Activated CD4-positive, alpha-beta T cell treated with anti-CD3 and anti-CD28 coated beads for 36 hours (primary cell): ENCODE data around the gene HIPK4. TPM values are rescaled to one million over a fixed set of nuclear protein-coding genes. Genes with fewer than 3 reads are reported as not detected.
"Not testable (repeated sequence)": the region's sequence is repeated elsewhere in the genome, so short reads cannot be mapped to it uniquely, and the experiment has no call there.

Source experiments
- ATAC-seq: fragments of 200-7000 bp; cut with Tn5 transposase; one replicate; pipeline ENCODE4 v1.10.0; 2021; ENCODE audit warnings: mild to moderate bottlenecking, moderate library complexity
- CTCF ChIA-PET: fragments of 350-600 bp; sonication (Branson Sonifier 250); formaldehyde crosslinking; loops from one replicate; lab custom pipeline; 2021; ENCODE audit warnings: antibody characterized with exemption; lab: Charles Lee
- POLR2A ChIA-PET: fragments of 350-600 bp; sonication (Branson Sonifier 250); formaldehyde crosslinking; loops from one replicate; lab custom pipeline; 2021; ENCODE audit warnings: antibody characterized with exemption, inconsistent platforms; lab: Charles Lee
- DNase-seq: peaks from one replicate; pipeline ENCODE4 v3.0.0-alpha.2; 2020
- H3K27ac Mint-ChIP-seq: one replicate; pipeline ENCODE4 v1.8.0; 2021; ENCODE audit warnings: mixed read lengths
- H3K27me3 Mint-ChIP-seq: one replicate; pipeline ENCODE4 v1.8.0; 2021; ENCODE audit warnings: mixed read lengths
- H3K36me3 Mint-ChIP-seq: one replicate; pipeline ENCODE4 v1.8.0; 2021; ENCODE audit warnings: low read depth, mixed read lengths
- H3K4me1 Mint-ChIP-seq: one replicate; pipeline ENCODE4 v1.8.0; 2021; ENCODE audit warnings: mixed read lengths
- H3K4me3 Mint-ChIP-seq: one replicate; pipeline ENCODE4 v1.8.0; 2021; ENCODE audit warnings: mild to moderate bottlenecking, moderate library complexity, mixed read lengths
- H3K9me3 Mint-ChIP-seq: one replicate; pipeline ENCODE4 v1.8.0; 2021; ENCODE audit warnings: low read depth, mixed read lengths
- intact Hi-C, 2 experiments: fragments of 100-400 bp; cut with DNase I in 1 of 2; cut with micrococcal nuclease in 1 of 2; formaldehyde crosslinking; loops; one replicate each; pipeline versions ENCODE4 v1.14.2 to v1.15.1; 2022 to 2024; cut with DNase I, micrococcal nuclease
- total RNA-seq, 2 experiments: library from RNA; stranded (reverse); gene quantifications; one replicate each; pipeline ENCODE4 v1.2.3, GENCODE V29; 2021

Gene HIPK4
- total RNA-seq, 2 experiments from 2014 or later: 0.09 TPM; not detected in 1

DNA sequence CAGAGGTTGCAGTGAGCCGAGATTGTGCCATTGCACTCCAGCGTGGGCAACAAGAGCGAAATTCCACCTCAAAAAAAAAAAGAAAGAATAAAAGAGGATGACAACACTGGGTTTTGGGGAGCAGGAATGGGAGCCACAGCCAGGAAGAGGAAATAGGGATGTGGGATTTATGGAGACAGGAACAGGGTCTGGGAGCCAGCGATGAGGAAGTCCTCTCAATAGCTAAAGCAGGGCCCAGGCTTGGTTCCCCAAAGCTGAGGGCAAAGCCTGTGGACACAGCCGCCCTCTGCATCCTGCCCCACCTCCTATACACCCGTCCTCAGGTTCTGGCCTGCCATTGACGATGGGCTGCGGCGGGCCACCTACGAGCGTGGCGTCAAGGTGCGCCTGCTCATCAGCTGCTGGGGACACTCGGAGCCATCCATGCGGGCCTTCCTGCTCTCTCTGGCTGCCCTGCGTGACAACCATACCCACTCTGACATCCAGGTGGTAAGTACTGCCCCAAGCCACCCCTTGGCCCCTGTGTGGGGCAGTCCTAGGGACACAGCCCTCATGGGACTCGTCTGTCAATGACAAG, 13.6 kb downstream of the HIPK4 start:
- intact Hi-C loops: no loop called here
- CTCF ChIA-PET: no interaction called here
- Mint-ChIP-seq H3K4me3 (no peak overlapping the region), H3K9me3 (no peaks in the 10 kb centered on the region), H3K27ac (no peak overlapping the region), H3K4me1 (peaks cover 2% of the 10 kb centered on the region), H3K27me3 (no peaks in the 10 kb centered on the region), H3K36me3 (peaks cover 2% of the 10 kb centered on the region)
- POLR2A ChIA-PET: no interaction called here
- DNase-seq: no peak
- no peak for ATAC-seq

DNA sequence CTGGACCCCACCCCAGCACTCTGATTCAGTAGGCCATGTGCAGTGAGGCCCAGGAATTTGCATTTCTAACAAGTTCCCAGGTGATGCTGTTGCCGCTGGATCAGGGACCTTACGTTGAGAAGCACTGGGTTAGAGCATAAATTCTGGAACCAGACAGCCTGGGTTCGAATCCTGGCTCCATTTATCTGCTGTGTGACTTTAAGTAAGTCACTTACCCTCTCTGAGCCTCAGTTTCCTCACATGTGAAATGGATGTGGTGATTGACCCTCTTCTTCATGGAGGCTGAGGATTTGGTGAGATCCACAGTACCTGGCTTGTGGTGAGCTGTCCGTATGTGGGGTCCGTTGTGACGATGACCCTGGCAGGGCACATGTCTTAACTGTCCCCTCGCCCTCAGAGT, 15.9 kb downstream of the HIPK4 start:
- CTCF ChIA-PET: interaction anchor here (0.6 kb wide), 1 partner anchor 90 kb away, joined by 4 read pairs; no protein-coding TSS in a partner anchor
- no peaks in the 10 kb centered on the region for H3K27me3 Mint-ChIP-seq
- no peak overlapping the region for H3K4me3 Mint-ChIP-seq
- H3K36me3 Mint-ChIP-seq: peaks cover 9% of the 10 kb centered on the region
- DNase-seq: no peak
- no peak for ATAC-seq
- no peaks in the 10 kb centered on the region for H3K9me3 Mint-ChIP-seq
- intact Hi-C loops: no loop called here
- POLR2A ChIA-PET: no interaction called here
- H3K27ac Mint-ChIP-seq: no peak overlapping the region
- peaks cover 2% of the 10 kb centered on the region for H3K4me1 Mint-ChIP-seq

GRCh38 chr19:40371802-40372122, 18.2 kb downstream of the HIPK4 start:
- Mint-ChIP-seq H3K9me3 (no peaks in the 10 kb centered on the region), H3K4me1 (peaks cover 2% of the 10 kb centered on the region)
- POLR2A ChIA-PET: no interaction called here

GRCh38 chr19:40370997-40371801, 18.8 kb downstream of the HIPK4 start:
- H3K4me3 Mint-ChIP-seq: no peak overlapping the region
- ATAC-seq: no peak
- ChIA-PET CTCF (interaction anchor here (1.1 kb wide), 1 partner anchor 9 kb away, joined by 3 read pairs; no protein-coding TSS in a partner anchor), POLR2A (interaction anchor here (0.6 kb wide), 1 partner anchor 170 kb away, joined by 5 read pairs; no protein-coding TSS in a partner anchor)
- intact Hi-C loops: no loop called here
- DNase-seq: no peak
- H3K27me3 Mint-ChIP-seq: no peaks in the 10 kb centered on the region
- H3K4me1 Mint-ChIP-seq: peaks cover 2% of the 10 kb centered on the region
- no peaks in the 10 kb centered on the region for H3K9me3 Mint-ChIP-seq
- no peak overlapping the region for H3K27ac Mint-ChIP-seq
- peaks cover 10% of the 10 kb centered on the region for H3K36me3 Mint-ChIP-seq

More at GRCh38 chr19:40371802-40372122, 18.2 kb downstream of the HIPK4 start:
- Mint-ChIP-seq H3K27me3 (no peaks in the 10 kb centered on the region), H3K4me3 (no peak overlapping the region), H3K36me3 (peaks cover 10% of the 10 kb centered on the region), H3K27ac (no peak overlapping the region)
- DNase-seq: no peak
- intact Hi-C loops: no loop called here
- ATAC-seq: no peak
- CTCF ChIA-PET: interaction anchor here (1.1 kb wide), 1 partner anchor 9 kb away, joined by 3 read pairs; no protein-coding TSS in a partner anchor

DNA sequence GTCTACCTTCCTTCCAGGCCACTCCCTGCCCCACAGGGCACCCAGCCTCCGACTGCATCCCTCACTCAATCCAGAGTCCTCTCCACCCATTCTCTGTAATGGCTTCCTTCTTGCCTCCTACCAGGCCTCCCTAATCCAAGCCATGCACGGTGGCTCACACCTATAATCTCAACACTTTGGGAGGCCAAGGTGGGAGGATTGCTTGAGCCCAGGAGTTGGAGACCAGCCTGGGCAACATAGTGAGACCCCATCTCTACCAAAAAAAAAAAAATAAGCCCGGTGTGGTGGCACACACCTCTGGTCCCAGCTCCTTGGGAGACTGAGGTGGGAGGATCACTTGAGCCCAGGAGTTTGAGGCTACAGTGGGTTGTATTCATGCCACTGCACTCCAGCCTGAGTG, 19.7 kb downstream of the HIPK4 start:
- H3K9me3 Mint-ChIP-seq, H3K4me1 Mint-ChIP-seq, H3K4me3 Mint-ChIP-seq, DNase-seq, POLR2A ChIA-PET, ATAC-seq, H3K27ac Mint-ChIP-seq, intact Hi-C loops, H3K27me3 Mint-ChIP-seq, CTCF ChIA-PET: not testable (repeated sequence)
- H3K36me3 Mint-ChIP-seq: peaks cover 10% of the 10 kb centered on the region

GRCh38 chr19:40369797-40370196, 20.2 kb downstream of the HIPK4 start:
- POLR2A ChIA-PET: no interaction called here
- H3K9me3 Mint-ChIP-seq: no peaks in the 10 kb centered on the region
- intact Hi-C loops: no loop called here
- H3K27ac Mint-ChIP-seq: no peak overlapping the region
- H3K27me3 Mint-ChIP-seq: no peaks in the 10 kb centered on the region
- H3K4me1 Mint-ChIP-seq: peaks cover 9% of the 10 kb centered on the region
- H3K36me3 Mint-ChIP-seq: peaks cover 10% of the 10 kb centered on the region
- no peak overlapping the region for H3K4me3 Mint-ChIP-seq
- no peak for DNase-seq
- CTCF ChIA-PET: no interaction called here
- ATAC-seq: no peak

- no peak overlapping the region for H3K27ac Mint-ChIP-seq
- H3K27me3 Mint-ChIP-seq: no peaks in the 10 kb centered on the region
- intact Hi-C loops: no loop called here
- no peak for ATAC-seq
- ChIA-PET CTCF (interaction anchor here (0.8 kb wide), 1 partner anchor 48 kb away, joined by 3 read pairs; no protein-coding TSS in a partner anchor), POLR2A (no interaction called here)
- DNase-seq: no peak
- H3K4me3 Mint-ChIP-seq: no peak overlapping the region
- peaks cover 13% of the 10 kb centered on the region for H3K4me1 Mint-ChIP-seq
- H3K36me3 Mint-ChIP-seq: peaks cover 8% of the 10 kb centered on the region
- no peaks in the 10 kb centered on the region for H3K9me3 Mint-ChIP-seq
These were observed 22.2 kb downstream of the HIPK4 start for GRCh38 chr19:40367577-40368434.

DNA sequence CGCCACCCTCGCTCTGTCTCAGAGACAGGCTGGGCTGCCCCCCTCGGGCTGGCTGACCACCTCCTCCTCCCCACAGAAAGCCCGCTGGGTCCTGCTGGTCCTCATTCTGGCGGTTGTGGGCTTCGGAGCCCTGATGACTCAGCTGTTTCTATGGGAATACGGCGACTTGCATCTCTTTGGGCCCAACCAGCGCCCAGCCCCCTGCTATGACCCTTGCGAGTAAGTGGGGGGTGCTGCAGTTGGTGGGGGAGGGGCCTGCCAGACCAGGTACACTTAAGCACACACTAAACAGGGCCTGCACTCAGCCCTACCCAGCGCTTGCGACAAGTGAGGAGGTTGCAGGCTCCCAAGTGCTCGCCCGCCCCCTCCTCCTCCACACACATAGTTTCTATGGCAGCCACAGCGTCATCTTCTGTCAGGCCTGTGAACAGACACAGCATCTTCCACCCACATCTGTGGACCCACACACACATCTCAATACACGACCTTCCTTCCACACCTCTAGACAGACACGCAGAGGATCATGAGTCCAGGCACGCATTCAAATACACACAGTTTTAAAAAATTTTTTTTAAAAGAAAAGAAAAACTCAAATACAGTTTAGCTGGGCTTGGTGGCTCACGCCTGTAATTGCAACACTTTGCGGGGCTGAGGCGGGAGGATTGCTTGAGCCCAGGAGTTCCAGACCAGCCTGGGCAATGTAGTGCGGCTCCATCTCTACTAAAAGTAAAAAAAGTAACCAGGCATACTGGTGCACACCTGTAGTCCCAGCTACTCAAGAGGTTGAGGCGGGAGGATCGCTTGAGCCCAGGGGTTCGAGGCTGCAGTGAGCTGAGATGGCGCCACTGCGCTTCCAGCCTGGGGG, 23.1 kb downstream of the HIPK4 start:
- ATAC-seq (no peak), DNase-seq (no peak)
- H3K4me1 Mint-ChIP-seq: peaks cover 13% of the 10 kb centered on the region
- POLR2A ChIA-PET: no interaction called here
- H3K4me3 Mint-ChIP-seq: no peak overlapping the region
- no peaks in the 10 kb centered on the region for H3K27me3 Mint-ChIP-seq
- intact Hi-C loops: no loop called here
- H3K36me3 Mint-ChIP-seq: peaks cover 8% of the 10 kb centered on the region
- H3K9me3 Mint-ChIP-seq: no peaks in the 10 kb centered on the region
- H3K27ac Mint-ChIP-seq: no peak overlapping the region
- CTCF ChIA-PET: interaction anchor here (0.8 to 1.0 kb wide), 2 partner anchors 9 to 49 kb away, joined by 3 read pairs; no protein-coding TSS in a partner anchor

- intact Hi-C loops: loop anchor here in 1 of 2 experiments (1.0 kb wide), 1 partner anchor 18 kb away; the partner anchor contains the start of genes C19orf47 and PLD3
- DNase-seq (peak; percentile 79), ATAC-seq (peak; percentile 97)
- H3K27ac Mint-ChIP-seq: no peak overlapping the region
- ChIA-PET POLR2A (no interaction called here), CTCF (interaction anchor here (1.0 kb wide), 1 partner anchor 8 kb away, joined by 3 read pairs; no protein-coding TSS in a partner anchor)
- H3K27me3 Mint-ChIP-seq: no peaks in the 10 kb centered on the region
- H3K4me1 Mint-ChIP-seq: peaks cover 13% of the 10 kb centered on the region
- H3K4me3 Mint-ChIP-seq: peak overlapping the region; percentile 59
- no peaks in the 10 kb centered on the region for H3K9me3 Mint-ChIP-seq
- H3K36me3 Mint-ChIP-seq: peaks cover 8% of the 10 kb centered on the region
These were observed 24.2 kb downstream of the HIPK4 start for GRCh38 chr19:40365613-40366401.

- peaks cover 3% of the 10 kb centered on the region for H3K36me3 Mint-ChIP-seq
- ChIA-PET POLR2A (no interaction called here), CTCF (no interaction called here)
- no peaks in the 10 kb centered on the region for H3K9me3 Mint-ChIP-seq
- ATAC-seq: no peak
- H3K4me3 Mint-ChIP-seq: peak overlapping the region; percentile 59
- H3K4me1 Mint-ChIP-seq: peaks cover 13% of the 10 kb centered on the region
- H3K27ac Mint-ChIP-seq: no peak overlapping the region
- intact Hi-C loops: loop anchor here in 1 of 2 experiments (1.0 kb wide), 1 partner anchor 17 kb away; the partner anchor contains the start of genes C19orf47 and PLD3
- DNase-seq: no peak
- H3K27me3 Mint-ChIP-seq: no peaks in the 10 kb centered on the region
These were observed 25.0 kb downstream of the HIPK4 start for GRCh38 chr19:40365010-40365409.
